ENCODE measurements around the gene TLE1.
"Not testable (repeated sequence)": the region's sequence is repeated elsewhere in the genome, so short reads cannot be mapped to it uniquely, and the experiment has no call there.

Gene TLE1

GRCh38 chr9:81621785-81622259 lies 67.5 kb downstream of the TLE1 start:
- no peak for DNase-seq

DNA sequence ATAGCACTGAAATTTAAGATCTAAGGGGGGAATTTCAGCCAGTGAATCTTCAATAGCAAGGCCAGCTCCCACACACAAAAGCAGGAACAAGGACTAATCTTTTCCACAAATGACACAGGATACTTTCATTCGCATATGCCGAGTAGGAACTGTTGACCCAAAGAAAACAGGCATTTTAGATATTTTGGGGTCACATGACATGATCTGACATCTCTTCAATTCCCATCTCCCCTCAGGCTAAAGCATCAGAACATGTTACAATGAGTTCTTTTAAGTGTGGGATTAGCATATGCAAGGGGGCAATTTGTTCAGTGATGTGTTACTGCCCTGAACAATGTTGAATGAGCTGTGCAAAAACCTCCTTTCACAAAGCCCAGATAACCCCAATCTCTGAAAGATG lies 68.2 kb downstream of the TLE1 start:
- DNase-seq, result no peak

DNA sequence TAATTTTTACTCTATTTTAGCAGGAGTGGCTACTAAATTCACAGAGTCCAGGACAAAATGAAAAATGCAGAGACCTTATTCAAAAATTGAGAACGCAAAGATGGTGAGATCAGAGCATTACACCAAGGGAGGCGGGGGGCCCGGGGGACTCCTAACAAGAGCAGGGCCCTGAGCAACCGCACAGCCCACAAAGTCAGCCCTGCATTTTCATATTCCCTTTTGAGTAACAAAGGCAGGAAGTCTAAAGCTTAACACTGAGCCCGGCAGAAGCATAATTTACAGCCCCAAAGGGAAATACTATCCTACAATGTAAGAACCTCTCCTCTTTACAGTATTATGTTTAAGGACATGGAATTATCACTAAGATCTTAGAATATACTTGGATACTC lies 69.4 kb downstream of the TLE1 start:
- DNase-seq, result peak; percentile 40

- peak; percentile 50 for DNase-seq
These were observed 69.9 kb downstream of the TLE1 start for GRCh38 chr9:81619353-81620001.

DNA sequence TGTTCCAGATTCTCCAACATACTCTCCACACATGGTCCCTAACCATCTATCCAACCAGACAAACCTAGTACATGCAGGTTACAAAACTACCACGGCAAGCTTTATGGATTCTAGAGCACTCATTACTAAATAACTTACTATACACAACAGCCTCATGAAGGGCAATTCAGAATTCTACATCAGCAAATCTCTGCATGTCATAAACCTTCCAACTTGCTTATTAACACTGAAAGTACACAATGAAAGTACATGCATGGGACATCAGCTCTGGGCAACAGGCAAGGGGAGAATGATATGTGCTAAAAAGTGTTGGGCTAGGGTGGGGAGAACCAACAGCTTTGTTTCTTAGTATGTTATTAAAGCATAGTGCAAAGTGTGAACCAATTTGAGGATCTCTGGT lies 70.4 kb downstream of the TLE1 start:
- no peak for DNase-seq

- DNase-seq, result peak; percentile 30
These were observed 73.2 kb downstream of the TLE1 start for GRCh38 chr9:81616141-81616540.

GRCh38 chr9:81614335-81614734 lies 75.0 kb downstream of the TLE1 start:
- DNase-seq, result no peak

- peak; percentile 49 for DNase-seq
These were observed 76.1 kb downstream of the TLE1 start for GRCh38 chr9:81613002-81613812.

- DNase-seq, result no peak
These were observed 77.7 kb downstream of the TLE1 start for GRCh38 chr9:81611664-81612063.

DNA sequence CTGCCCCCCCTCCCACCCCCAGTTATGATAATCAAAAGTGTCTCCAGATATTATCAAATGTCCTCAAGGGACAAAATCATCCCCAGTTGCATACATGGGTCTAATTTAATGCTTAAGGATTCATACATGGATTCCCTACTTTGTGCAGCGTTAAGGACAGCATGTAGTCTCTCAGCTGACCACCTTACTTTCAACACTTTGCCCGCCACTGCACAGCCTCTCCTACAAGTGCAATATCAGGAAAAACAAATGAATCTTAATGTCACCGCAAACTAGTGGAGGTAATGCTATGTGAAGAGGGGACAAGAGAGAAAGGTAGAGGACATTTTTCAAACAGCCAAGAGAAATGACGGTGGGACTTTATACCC lies 78.6 kb downstream of the TLE1 start:
- no peak for DNase-seq

DNA sequence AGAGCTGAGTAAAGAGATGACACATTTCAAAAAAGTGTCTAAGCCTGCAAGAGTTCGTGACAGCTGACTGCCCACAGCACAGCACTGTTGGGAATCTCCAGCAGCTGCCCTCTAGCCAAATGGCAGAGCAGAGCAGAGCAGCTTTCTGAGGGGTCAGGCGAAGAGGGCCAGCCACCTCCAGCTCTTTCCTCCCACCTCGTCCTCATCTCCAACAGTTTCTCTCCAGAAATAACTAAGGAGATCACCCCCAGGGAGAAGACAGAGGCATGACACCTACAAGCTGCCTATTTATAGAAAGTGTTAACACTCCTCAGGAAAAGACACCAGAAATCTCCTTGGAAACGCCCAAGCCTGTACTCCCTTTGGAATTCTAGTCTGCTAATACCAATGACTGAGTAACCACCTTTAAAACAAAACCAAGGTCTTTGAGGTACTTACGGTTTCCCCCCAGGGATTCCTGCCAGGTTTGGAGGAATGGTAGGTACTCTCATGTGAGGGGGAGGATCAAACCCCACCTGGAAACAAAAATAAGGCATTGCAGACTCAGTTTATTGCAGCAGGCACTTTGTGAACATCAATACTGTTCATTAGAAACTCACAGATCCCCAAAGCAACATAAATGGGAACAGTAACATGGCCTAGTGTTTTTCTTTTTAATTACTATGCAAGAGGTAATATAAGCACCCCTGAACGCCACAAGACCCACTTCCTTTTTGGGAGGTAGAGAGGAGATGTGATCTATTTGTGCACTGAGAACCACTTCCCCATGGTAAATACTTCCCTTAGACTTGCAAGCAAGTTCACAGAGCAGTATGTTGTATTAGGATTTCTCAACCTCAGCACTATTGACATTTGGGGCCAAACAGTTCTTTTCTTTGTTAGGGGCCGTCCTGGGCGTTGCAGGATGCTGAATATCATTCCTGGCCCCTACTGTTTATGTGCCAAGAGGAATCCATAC lies 79.3 kb downstream of the TLE1 start:
- peak; percentile 79 for DNase-seq

GRCh38 chr9:81608289-81608657 lies 81.1 kb downstream of the TLE1 start:
- DNase-seq, result no peak

DNA sequence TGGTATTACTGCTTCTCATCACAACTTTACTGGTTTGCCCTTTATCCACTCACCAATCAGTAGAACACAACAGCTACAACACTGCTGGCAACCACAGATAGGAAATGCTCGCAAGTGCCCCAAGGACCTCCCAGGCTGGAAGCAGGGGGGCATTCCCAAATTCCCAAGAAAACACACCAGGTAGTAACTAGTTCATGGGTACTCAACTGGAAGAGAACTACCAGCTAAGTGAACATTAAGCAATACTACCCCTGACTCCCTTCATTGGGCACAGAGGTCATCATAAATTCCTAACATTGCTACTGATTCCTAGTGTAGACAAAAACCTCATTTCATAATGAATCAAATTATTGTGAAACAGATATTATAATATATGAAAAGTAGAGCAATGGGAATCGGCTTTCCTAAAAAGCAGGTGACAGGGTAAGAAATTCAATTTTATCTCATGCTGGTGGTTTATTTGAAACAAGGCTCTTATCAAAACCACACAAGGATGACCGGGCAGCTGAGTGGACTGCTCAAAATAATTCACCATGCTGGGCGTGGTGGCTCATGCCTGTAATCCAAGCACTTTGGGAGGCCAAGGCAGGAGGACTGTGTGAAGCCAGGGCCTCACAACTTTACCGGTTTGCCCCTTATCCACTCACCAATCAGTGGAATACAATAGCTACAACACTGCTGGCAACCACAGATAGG lies 81.6 kb downstream of the TLE1 start:
- DNase-seq, result peak; percentile 41

DNA sequence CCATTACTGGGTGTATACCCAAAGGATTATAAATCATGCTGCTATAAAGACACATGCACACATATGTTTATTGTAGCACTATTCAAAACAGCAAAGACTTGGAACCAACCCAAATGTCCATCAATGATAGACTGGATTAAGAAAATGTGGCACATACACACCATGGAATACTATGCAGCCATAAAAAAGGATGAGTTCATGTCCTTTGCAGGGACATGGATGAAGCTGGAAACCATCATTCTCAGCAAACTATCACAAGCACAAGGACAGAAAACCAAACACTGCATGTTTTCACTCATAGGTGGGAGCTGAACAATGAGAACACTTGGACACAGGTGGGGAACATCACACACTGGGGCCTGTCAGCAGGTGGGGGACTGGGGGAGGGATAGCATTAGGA lies 83.1 kb downstream of the TLE1 start:
- DNase-seq, result not testable (repeated sequence)

- DNase-seq, result no peak
These were observed 84.1 kb downstream of the TLE1 start for GRCh38 chr9:81605170-81605670.

- no peak for DNase-seq
These were observed 84.8 kb downstream of the TLE1 start for GRCh38 chr9:81604306-81605169.

DNA sequence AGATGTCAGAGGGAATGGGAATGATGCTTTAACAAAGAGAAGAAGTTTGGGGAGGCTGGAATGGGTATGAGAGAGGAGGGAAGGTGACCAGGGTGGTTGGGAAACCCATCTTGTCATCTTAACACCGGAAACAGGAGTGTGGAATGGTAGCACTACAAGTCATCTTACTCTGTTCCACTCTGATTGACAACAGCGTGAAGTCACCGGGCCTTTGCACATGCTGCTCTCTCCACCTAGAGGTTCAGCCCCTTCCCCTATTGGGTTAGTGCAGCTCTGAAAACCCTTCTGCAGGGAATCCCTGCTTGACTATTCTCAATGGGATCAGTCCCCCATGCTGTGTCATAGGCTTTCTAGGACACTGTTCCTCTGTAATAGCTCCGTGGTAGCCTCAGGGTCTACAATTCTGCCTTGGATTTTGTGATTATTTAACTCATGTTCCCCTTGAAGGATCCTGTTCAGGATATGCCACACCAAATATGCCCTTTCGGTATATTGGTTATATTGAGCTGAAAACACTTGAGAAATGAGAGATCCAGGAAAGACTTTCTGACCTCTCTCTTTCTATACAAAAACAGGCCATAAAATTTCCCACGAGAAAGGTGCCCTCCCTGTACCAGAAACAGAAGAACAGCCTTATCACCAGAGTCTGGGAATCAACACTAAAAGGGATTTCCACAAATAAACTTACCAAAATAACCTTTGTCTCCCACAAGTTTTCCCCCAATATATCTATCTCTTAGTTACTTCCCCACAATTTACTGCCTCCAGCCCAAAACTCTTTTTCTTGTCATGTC lies 86.3 kb downstream of the TLE1 start:
- DNase-seq, result no peak

GRCh38 chr9:81601639-81602623 lies 87.4 kb downstream of the TLE1 start:
- no peak for DNase-seq

GRCh38 chr9:81600631-81601030 lies 88.7 kb downstream of the TLE1 start:
- no peak for DNase-seq
